GM20431 (cell line): ENCODE results near the gene RPRD1B.
"Not testable (repeated sequence)": the region's sequence is repeated elsewhere in the genome, so short reads cannot be mapped to it uniquely, and the experiment has no call there.

Source experiments
- in situ Hi-C: fragments of 300-500 bp; cut with MseI, MboI; formaldehyde crosslinking; loops from one replicate; pipeline ENCODE4 v1.15.0; 2020; ENCODE audit warnings: low sequenced_read_pairs; ENCODE audit not compliant: unreplicated experiment

Gene RPRD1B

GRCh38 chr20:37999526-38000263, 33.9 kb upstream of the RPRD1B start:
- in situ Hi-C loops = loop anchor here (25.0 kb wide), 1 partner anchor 437 kb away; no protein-coding TSS in a partner anchor

GRCh38 chr20:38000293-38000692, 33.3 kb upstream of the RPRD1B start:
- in situ Hi-C loops = no loop called here

- in situ Hi-C loops = no loop called here
These were observed 32.2 kb upstream of the RPRD1B start for GRCh38 chr20:38001173-38001875.

- in situ Hi-C loops = no loop called here
These were observed 31.6 kb upstream of the RPRD1B start for GRCh38 chr20:38001981-38002380.

GRCh38 chr20:38002422-38002821, 31.1 kb upstream of the RPRD1B start:
- in situ Hi-C loops = no loop called here

- in situ Hi-C loops = no loop called here
These were observed 29.1 kb upstream of the RPRD1B start for GRCh38 chr20:38004416-38004815.

- in situ Hi-C loops = no loop called here
These were observed 27.6 kb upstream of the RPRD1B start for GRCh38 chr20:38005903-38006302.

- in situ Hi-C loops = no loop called here
These were observed 26.0 kb upstream of the RPRD1B start for GRCh38 chr20:38007526-38007925.

GRCh38 chr20:38008233-38008944, 25.2 kb upstream of the RPRD1B start:
- in situ Hi-C loops = no loop called here

- in situ Hi-C loops = not testable (repeated sequence)
These were observed 24.1 kb upstream of the RPRD1B start for GRCh38 chr20:38009416-38009815.

GRCh38 chr20:38011696-38012095, 21.9 kb upstream of the RPRD1B start:
- in situ Hi-C loops = no loop called here

GRCh38 chr20:38012332-38012731, 21.2 kb upstream of the RPRD1B start:
- in situ Hi-C loops = no loop called here

GRCh38 chr20:38013887-38014286, 19.7 kb upstream of the RPRD1B start:
- in situ Hi-C loops = no loop called here

- in situ Hi-C loops = no loop called here
These were observed 15.6 kb upstream of the RPRD1B start for GRCh38 chr20:38017959-38018358.

- in situ Hi-C loops = no loop called here
These were observed 15.2 kb upstream of the RPRD1B start for GRCh38 chr20:38018385-38018784.

- in situ Hi-C loops = no loop called here
These were observed 12.3 kb upstream of the RPRD1B start for GRCh38 chr20:38021087-38021772.

- in situ Hi-C loops = no loop called here
These were observed 10.2 kb upstream of the RPRD1B start for GRCh38 chr20:38023181-38024001.

GRCh38 chr20:38024496-38024895, 9.1 kb upstream of the RPRD1B start:
- in situ Hi-C loops = no loop called here

- in situ Hi-C loops = no loop called here
These were observed 4.1 kb upstream of the RPRD1B start for GRCh38 chr20:38029453-38029852.

- in situ Hi-C loops = no loop called here
These were observed 1.6 kb upstream of the RPRD1B start for GRCh38 chr20:38031957-38032356.
